Thyroid gland (tissue), 4 donors: ENCODE results near the gene CBFA2T2. TPM values are rescaled to one million over a fixed set of nuclear protein-coding genes. Genes with fewer than 3 reads are reported as not detected.
"Not testable (repeated sequence)": the region's sequence is repeated elsewhere in the genome, so short reads cannot be mapped to it uniquely, and the experiment has no call there.

ENCODE experiments used
- DNase-seq, 2 donors: peaks; one replicate each; pipeline ENCODE4 v3.0.0-alpha.2; 2019
- H3K27ac ChIP-seq, 3 donors: fragments of 200-600 bp; sonication (generic); 1 replicate in 2 of 3; 2 replicates in 1 of 3; pipeline ENCODE4 v1.5.1; 2016 to 2019; ENCODE audit warnings: mild to moderate bottlenecking in 1 of 3, moderate library complexity in 1 of 3
- H3K27me3 ChIP-seq: fragments of 200-600 bp; sonication (generic); one replicate; pipeline ENCODE4 v1.5.1; 2019
- H3K36me3 ChIP-seq, 2 donors: fragments of 200-600 bp; sonication (generic); one replicate each; pipeline ENCODE4 v1.5.1; 2016 to 2019
- H3K4me1 ChIP-seq, 2 donors: fragments of 200-600 bp; sonication (generic); one replicate each; pipeline ENCODE4 v1.5.1; 2017 to 2019
- H3K4me3 ChIP-seq, 3 donors: fragments of 200-600 bp; sonication (generic); replicated peaks in 1 of 3; 1 replicate in 2 of 3; 2 replicates in 1 of 3; pipeline ENCODE4 v1.5.1; 2016; ENCODE audit warnings: mild to moderate bottlenecking in 1 of 3
- H3K9me3 ChIP-seq: fragments of 200-600 bp; sonication (generic); one replicate; pipeline ENCODE4 v1.5.1; 2017
- CTCF ChIP-seq, 6 experiments: fragments of 200-600 bp in 3 of 6; fragments of 450-650 bp in 3 of 6; sonication (generic) in 3 of 6; IDR thresholded peaks; one replicate each; pipeline ENCODE4 v1.5.1; 2016 to 2019; ENCODE audit warnings: antibody characterized with exemption in 6 of 6, mild to moderate bottlenecking in 2 of 6, inconsistent platforms in 1 of 6, moderate library complexity in 1 of 6
- POLR2A ChIP-seq, 2 donors: fragments of 450-650 bp; IDR thresholded peaks; one replicate each; pipeline ENCODE4 v1.6.1; 2017; ENCODE audit warnings: antibody characterized with exemption in 2 of 2, mild to moderate bottlenecking in 2 of 2, moderate library complexity in 1 of 2
- WGBS, 2 donors: methylation state at CpG; one replicate each; pipeline ENCODE4 v1.1.5; 2017; 5-methylcytosine and 5-hydroxymethylcytosine counted together
- intact Hi-C: fragments of 100-400 bp; cut with DNase I; formaldehyde crosslinking; loops from one replicate; pipeline ENCODE4 v1.15.1; 2023
- total RNA-seq, 4 donors: library from RNA; depleted of rRNA; stranded (reverse); fragments of >200 nt; gene quantifications; one replicate each; pipeline ENCODE4 v1.2.3, GENCODE V29; 2016

The CBFA2T2 gene
- total RNA-seq, 4 donors from 2014 or later, result 29.7 to 57.3 (median 35.8) TPM

GRCh38 chr20:33568868-33569801 lies 79.2 kb downstream of the CBFA2T2 start:
- TF ChIP-seq CTCF (IDR thresholded peaks at IDR 0.05), result no peak
- TF ChIP-seq POLR2A (IDR thresholded peaks at IDR 0.05), result no peak
- 59 to 67% methylated on average over 3 of the region's 3 CpGs for WGBS, 2 donors

GRCh38 chr20:33569802-33570391 lies 80.0 kb downstream of the CBFA2T2 start:
- Histone ChIP-seq H3K27me3 (no peaks in the 10 kb centered on the region), H3K27ac (peak overlapping the region; percentile 40 to 75 (median 53)), H3K4me1 (peaks cover 25 to 31% of the 10 kb centered on the region in 2 donors), H3K36me3 (no peaks in the 10 kb centered on the region), H3K9me3 (no peaks in the 10 kb centered on the region), H3K4me3 (no peak overlapping the region)
- 79 to 83% methylated on average over 5 of the region's 5 CpGs for WGBS, 2 donors
- intact Hi-C loops, result no loop called here
- peak; percentile 63 to 74 for DNase-seq
- TF ChIP-seq CTCF (IDR thresholded peaks at IDR 0.05) (no peak), POLR2A (IDR thresholded peaks at IDR 0.05) (no peak)

More at GRCh38 chr20:33568868-33569801, 79.2 kb downstream of the CBFA2T2 start:
- Histone ChIP-seq H3K9me3 (no peaks in the 10 kb centered on the region), H3K4me1 (peaks cover 25 to 31% of the 10 kb centered on the region in 2 donors), H3K27me3 (no peaks in the 10 kb centered on the region), H3K36me3 (no peaks in the 10 kb centered on the region), H3K4me3 (no peak overlapping the region), H3K27ac (peak overlapping the region; percentile 40 to 75 (median 53))
- no peak for DNase-seq
- intact Hi-C loops, result no loop called here

GRCh38 chr20:33570743-33571142 lies 80.8 kb downstream of the CBFA2T2 start:
- no peaks in the 10 kb centered on the region for H3K27me3 ChIP-seq
- 45 to 52% methylated on average over 1 of the region's 1 CpG for WGBS, 2 donors
- no peaks in the 10 kb centered on the region for H3K9me3 ChIP-seq
- intact Hi-C loops, result no loop called here
- no peak for DNase-seq
- H3K27ac ChIP-seq, result peak overlapping the region in 2 of 3 donors; percentile 40 to 53
- no peaks in the 10 kb centered on the region for H3K36me3 ChIP-seq
- no peak for TF ChIP-seq POLR2A (IDR thresholded peaks at IDR 0.05)
- TF ChIP-seq CTCF (IDR thresholded peaks at IDR 0.05), result no peak
- peaks cover 25 to 31% of the 10 kb centered on the region in 2 donors for H3K4me1 ChIP-seq
- no peak overlapping the region for H3K4me3 ChIP-seq

GRCh38 chr20:33573268-33573667 lies 83.4 kb downstream of the CBFA2T2 start:
- H3K36me3 ChIP-seq, H3K4me3 ChIP-seq, intact Hi-C loops, DNase-seq, H3K27me3 ChIP-seq, H3K27ac ChIP-seq, H3K9me3 ChIP-seq: not testable (repeated sequence)
- H3K4me1 ChIP-seq, result peaks cover 25 to 39% of the 10 kb centered on the region in 2 donors
- 95 to 96% methylated on average over 5 of the region's 5 CpGs for WGBS, 2 donors

GRCh38 chr20:33575282-33575681 lies 85.4 kb downstream of the CBFA2T2 start:
- intact Hi-C loops, result no loop called here

More at GRCh38 chr20:33575282-33575681, 85.4 kb downstream of the CBFA2T2 start:
- DNase-seq, result no peak
- H3K4me1 ChIP-seq, result peaks cover 6 to 19% of the 10 kb centered on the region in 2 donors
- H3K9me3 ChIP-seq, result no peaks in the 10 kb centered on the region
- WGBS, 2 donors, result 81 to 83% methylated on average over 3 of the region's 3 CpGs
- TF ChIP-seq POLR2A (IDR thresholded peaks at IDR 0.05) (no peak), CTCF (IDR thresholded peaks at IDR 0.05) (no peak)
- no peaks in the 10 kb centered on the region for H3K27me3 ChIP-seq
- no peak overlapping the region for H3K27ac ChIP-seq
- H3K4me3 ChIP-seq, result no peak overlapping the region
- H3K36me3 ChIP-seq, result no peaks in the 10 kb centered on the region
